Measurements from ENCODE around the gene TRPM2.

- no peak for TF ChIP-seq CTCF (IDR thresholded peaks at IDR 0.05 in 4 of 5, conservative IDR thresholded peaks at IDR 0.05 in 1 of 5)
- TF ChIP-seq POLR2A (IDR thresholded peaks at IDR 0.05): no peak
Measured at GRCh38 chr21:44399151-44399954, 45.9 kb downstream of the TRPM2 start.
